Fibroblast of lung (primary cell): ENCODE measurements around the gene AKR1B15.
"Not testable (repeated sequence)": the region's sequence is repeated elsewhere in the genome, so short reads cannot be mapped to it uniquely, and the experiment has no call there.

ENCODE experiments used
- CTCF ChIP-seq, 2 donors: IDR thresholded peaks in 1 of 2; conservative IDR thresholded peaks in 1 of 2; 1 replicate in 1 of 2; 2 replicates in 1 of 2; pipeline ENCODE4 v1.5.1; 2011 to 2012; ENCODE audit warnings: low read length in 2 of 2, control low read depth in 1 of 2, inconsistent platforms in 1 of 2, low read depth in 1 of 2, mild to moderate bottlenecking in 1 of 2
- EZH2 ChIP-seq: IDR thresholded peaks from 2 replicates; pipeline ENCODE4 v1.5.1; 2012; ENCODE audit warnings: low read length, control low read depth, mild to moderate bottlenecking; ENCODE audit errors: missing control alignments

DNA sequence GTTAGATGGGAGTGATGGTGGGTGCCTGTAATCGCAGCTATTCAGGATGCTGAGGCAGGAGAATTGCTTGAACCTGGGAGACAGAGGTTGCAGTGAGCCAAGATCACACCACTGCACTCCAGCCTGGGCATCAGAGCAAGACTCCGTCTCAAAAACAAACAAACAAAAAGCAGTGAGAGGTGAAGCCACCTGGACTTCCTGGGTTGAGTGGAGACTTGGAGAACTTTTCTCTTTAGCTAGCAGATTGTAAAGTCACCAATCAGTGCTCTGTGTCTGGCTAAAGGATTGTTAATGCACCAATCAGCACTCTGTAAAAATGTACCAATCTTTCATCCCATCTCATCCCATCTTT is 14.5 kb downstream of the AKR1B15 start:
- not testable (repeated sequence) for TF ChIP-seq CTCF (conservative IDR thresholded peaks at IDR 0.05 in 1 of 2, IDR thresholded peaks at IDR 0.05 in 1 of 2; ENCODE audit: low read depth in 1 of 2, low read length in 2 of 2); EZH2
